ENCODE data around the gene RABGEF1.
"Not testable (repeated sequence)": the region's sequence is repeated elsewhere in the genome, so short reads cannot be mapped to it uniquely, and the experiment has no call there.

DNA sequence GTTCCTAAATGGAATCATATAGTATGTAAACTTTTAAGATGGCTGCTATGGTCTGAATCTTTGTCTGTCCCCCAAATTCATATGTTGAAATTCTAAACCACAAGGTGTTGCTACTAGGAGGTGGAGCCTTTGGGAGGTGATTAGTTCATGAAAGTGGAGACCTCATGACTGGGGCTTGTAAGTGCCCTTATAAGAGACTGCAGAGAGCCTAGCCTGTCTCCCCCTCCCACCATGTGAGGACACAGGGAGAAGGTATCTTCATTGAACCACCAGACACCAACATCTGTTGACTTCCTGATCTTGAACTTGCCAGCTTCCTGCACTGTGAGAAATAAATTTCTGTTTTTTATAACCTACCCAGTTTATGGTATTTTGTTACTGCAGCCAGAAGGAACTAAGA is 27.0 kb downstream of the RABGEF1 start:
- not testable (repeated sequence) for TF ChIP-seq CTCF (conservative IDR thresholded peaks at IDR 0.05); EZH2 (IDR thresholded peaks at IDR 0.05; ENCODE audit: low read depth)

Measured in PC-9 (cell line).